GM21619 (cell line): Measurements from ENCODE around the gene MRPL34.

Source experiments
- ATAC-seq: cut with Tn5 transposase; IDR thresholded peaks from one replicate; pipeline ENCODE4 v1.9.1; 2021; ENCODE audit not compliant: unreplicated experiment

Gene MRPL34

GRCh38 chr19:17340302-17340870 is 34.7 kb downstream of the MRPL34 start:
- no peak for ATAC-seq

- ATAC-seq = no peak
Observed at GRCh38 chr19:17340871-17341357, 35.2 kb downstream of the MRPL34 start.

- ATAC-seq = no peak
Observed at GRCh38 chr19:17341386-17341785, 35.7 kb downstream of the MRPL34 start.

GRCh38 chr19:17341845-17342244 is 36.2 kb downstream of the MRPL34 start:
- no peak for ATAC-seq

- ATAC-seq = no peak
Observed at GRCh38 chr19:17346109-17346671, 40.5 kb downstream of the MRPL34 start.

- ATAC-seq = no peak
Observed at GRCh38 chr19:17347361-17347760, 41.7 kb downstream of the MRPL34 start.

- no peak for ATAC-seq
Observed at GRCh38 chr19:17347877-17348276, 42.2 kb downstream of the MRPL34 start.

GRCh38 chr19:17348700-17349099 is 43.0 kb downstream of the MRPL34 start:
- no peak for ATAC-seq

- no peak for ATAC-seq
Observed at GRCh38 chr19:17351815-17352435, 46.3 kb downstream of the MRPL34 start.

GRCh38 chr19:17352608-17353280 is 47.1 kb downstream of the MRPL34 start:
- ATAC-seq = no peak

- no peak for ATAC-seq
Observed at GRCh38 chr19:17353386-17353785, 47.7 kb downstream of the MRPL34 start.
